ENCODE results near the gene RORC. TPM values are rescaled to one million over a fixed set of nuclear protein-coding genes. Genes with fewer than 3 reads are reported as not detected.

RORC gene
- total RNA-seq, 2 donors from 2014 or later = 9.1 to 10.3 TPM

DNA sequence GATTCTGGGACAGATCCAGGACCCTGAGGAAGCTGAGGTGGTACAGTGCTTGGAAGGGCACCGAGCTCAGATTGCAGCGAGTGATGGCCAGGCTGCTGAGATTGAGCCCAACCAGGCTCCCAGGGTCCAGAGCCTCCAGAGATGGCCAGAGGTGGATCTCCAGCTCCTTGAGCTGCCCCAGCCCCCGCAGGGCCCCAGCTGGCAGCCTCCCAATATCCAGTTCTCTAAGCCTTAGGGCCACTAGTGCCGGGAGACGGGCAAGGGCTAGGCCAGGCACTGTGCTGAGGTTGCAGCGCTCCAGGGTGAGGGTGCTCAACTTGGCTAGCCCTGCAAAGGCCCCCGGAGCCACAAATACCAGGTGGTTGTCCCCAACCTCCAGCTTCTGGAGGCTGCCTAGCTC, 29.8 kb downstream of the RORC start:
- no peak overlapping the region for H3K4me3 ChIP-seq
- H3K27ac ChIP-seq = no peak overlapping the region
- TF ChIP-seq, protein P1, sequence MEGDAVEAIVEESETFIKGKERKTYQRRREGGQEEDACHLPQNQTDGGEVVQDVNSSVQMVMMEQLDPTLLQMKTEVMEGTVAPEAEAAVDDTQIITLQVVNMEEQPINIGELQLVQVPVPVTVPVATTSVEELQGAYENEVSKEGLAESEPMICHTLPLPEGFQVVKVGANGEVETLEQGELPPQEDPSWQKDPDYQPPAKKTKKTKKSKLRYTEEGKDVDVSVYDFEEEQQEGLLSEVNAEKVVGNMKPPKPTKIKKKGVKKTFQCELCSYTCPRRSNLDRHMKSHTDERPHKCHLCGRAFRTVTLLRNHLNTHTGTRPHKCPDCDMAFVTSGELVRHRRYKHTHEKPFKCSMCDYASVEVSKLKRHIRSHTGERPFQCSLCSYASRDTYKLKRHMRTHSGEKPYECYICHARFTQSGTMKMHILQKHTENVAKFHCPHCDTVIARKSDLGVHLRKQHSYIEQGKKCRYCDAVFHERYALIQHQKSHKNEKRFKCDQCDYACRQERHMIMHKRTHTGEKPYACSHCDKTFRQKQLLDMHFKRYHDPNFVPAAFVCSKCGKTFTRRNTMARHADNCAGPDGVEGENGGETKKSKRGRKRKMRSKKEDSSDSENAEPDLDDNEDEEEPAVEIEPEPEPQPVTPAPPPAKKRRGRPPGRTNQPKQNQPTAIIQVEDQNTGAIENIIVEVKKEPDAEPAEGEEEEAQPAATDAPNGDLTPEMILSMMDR (IDR thresholded peaks at IDR 0.05) = no peak
- H3K9me3 ChIP-seq = no peaks in the 10 kb centered on the region
- H3K36me3 ChIP-seq = no peaks in the 10 kb centered on the region
- no peaks in the 10 kb centered on the region for H3K4me1 ChIP-seq
- H3K27me3 ChIP-seq = no peaks in the 10 kb centered on the region
- DNase-seq (ENCODE audit: low spot score) = no peak

DNA sequence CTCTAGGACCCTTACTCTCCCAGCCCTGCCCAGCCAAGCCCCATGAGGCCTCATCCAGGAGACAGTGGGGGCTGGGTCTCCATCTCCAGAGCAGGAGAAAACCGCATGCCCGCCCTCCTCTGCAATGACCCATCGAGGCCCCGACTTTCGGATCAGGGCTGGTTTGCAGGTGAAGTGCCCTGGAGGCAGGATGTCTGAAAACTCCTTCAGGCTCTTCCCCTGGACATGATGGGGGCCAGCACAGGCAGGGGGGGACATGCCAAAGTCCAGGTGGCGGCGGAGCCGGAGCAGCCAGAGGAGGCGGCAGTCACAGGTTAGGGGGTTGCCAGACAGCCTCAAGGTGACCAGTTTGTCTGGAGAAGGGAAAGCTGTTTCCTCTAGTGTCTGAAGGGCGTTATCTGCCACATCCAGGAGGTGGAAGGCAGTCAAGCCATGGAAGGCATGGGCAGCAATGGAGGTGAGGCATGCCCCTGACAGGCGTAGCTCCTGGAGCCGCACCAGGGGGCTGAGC, 30.2 kb downstream of the RORC start:
- no peak for DNase-seq (ENCODE audit: low spot score)
- no peak overlapping the region for H3K4me3 ChIP-seq
- no peaks in the 10 kb centered on the region for H3K27me3 ChIP-seq
- no peaks in the 10 kb centered on the region for H3K36me3 ChIP-seq
- no peaks in the 10 kb centered on the region for H3K4me1 ChIP-seq
- no peaks in the 10 kb centered on the region for H3K9me3 ChIP-seq
- TF ChIP-seq, protein P1 (IDR thresholded peaks at IDR 0.05) = no peak
- no peak overlapping the region for H3K27ac ChIP-seq

DNA sequence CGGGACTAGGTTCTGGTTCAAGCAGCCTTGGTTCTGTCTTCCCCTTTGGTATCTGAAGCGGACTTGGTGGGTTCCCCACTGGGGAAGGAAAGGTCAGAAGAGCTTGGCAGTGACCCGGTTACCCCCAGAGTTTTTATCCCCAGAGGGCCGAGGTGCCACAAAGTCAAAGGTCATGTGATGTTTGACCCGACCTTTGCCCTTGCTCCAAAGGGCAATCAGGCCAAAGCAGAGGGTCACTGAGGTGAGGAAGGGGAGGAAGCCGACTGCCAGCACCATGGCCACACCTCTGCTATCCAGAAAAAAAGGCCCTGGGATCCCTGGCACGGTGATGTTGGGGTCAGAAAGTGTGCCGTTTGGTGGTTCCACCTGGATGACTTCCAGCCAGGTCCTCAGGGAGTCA, 30.8 kb downstream of the RORC start:
- H3K27me3 ChIP-seq = no peaks in the 10 kb centered on the region
- H3K4me1 ChIP-seq = no peaks in the 10 kb centered on the region
- DNase-seq (ENCODE audit: low spot score) = no peak

DNA sequence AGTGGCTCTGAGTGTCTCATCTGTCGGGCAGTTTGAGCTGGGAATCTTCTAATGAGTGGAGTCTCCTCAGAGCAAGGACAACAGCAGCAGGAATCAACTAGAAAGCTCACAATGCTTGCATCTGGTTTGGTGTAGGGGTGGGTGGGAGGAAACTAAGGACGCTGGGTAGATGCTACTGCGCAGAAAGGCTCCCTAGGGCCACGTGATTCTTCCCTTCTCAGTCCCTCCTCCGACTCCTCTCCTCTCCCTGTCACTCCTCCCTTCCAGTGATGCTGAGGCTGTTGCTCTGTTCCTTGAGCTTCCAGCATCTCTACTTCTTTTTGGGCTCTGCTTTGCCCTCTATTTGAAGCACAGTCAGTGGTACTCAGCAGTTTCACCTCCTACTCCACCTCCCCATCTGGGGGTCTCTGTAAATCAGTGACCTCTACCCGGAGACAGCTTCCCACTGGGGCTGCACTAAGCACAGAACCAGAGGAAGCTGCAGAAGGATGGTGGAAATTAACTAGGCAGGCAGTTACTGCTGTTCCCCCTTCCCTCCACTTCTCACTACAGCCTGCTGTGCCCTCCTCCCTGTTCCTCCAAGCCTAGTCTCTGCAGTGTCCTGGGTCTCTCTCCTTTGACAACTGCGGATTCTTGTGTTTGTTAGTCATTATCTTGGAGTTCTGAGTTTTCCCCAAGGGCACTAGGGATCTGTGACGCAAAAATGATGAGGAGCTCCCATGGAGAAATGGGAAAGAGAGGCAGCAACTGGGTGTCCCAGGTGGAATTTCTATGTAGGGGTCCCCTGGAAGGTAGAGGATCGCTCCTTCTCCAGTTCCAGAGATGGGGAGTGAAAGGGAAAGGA, 32.2 kb downstream of the RORC start:
- Histone ChIP-seq H3K27me3 (no peaks in the 10 kb centered on the region), H3K9me3 (no peaks in the 10 kb centered on the region), H3K4me3 (no peak overlapping the region), H3K4me1 (no peaks in the 10 kb centered on the region), H3K36me3 (no peaks in the 10 kb centered on the region), H3K27ac (no peak overlapping the region)
- no peak for DNase-seq (ENCODE audit: low spot score)
- TF ChIP-seq, protein P1 (IDR thresholded peaks at IDR 0.05) = no peak

More for the DNA sequence above, 30.8 kb downstream of the RORC start:
- H3K4me3 ChIP-seq = no peak overlapping the region
- TF ChIP-seq, protein P1 (IDR thresholded peaks at IDR 0.05) = no peak
- no peaks in the 10 kb centered on the region for H3K9me3 ChIP-seq
- no peak overlapping the region for H3K27ac ChIP-seq
- no peaks in the 10 kb centered on the region for H3K36me3 ChIP-seq

DNA sequence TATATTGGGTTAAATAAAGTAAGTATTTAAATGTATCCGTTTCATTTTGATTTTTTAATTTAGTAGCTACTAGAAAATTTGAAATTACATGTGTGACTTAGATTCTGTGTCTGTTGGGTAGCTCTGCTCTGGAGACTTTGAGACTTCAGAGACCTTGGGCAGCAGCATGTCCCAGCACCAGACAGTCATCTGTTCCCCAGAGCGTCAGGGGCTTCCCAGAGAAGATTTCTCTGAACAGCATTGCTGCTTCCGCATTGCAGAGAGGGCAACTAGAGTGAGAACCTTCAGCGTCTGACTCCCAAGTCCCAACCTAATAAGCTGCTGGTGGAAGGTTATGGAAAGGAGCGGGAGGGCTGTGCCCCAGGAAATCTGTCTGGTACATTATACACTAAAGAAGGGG, 33.0 kb downstream of the RORC start:
- Histone ChIP-seq H3K27ac (no peak overlapping the region), H3K36me3 (no peaks in the 10 kb centered on the region), H3K4me1 (no peaks in the 10 kb centered on the region), H3K27me3 (no peaks in the 10 kb centered on the region), H3K9me3 (no peaks in the 10 kb centered on the region), H3K4me3 (no peak overlapping the region)
- DNase-seq (ENCODE audit: low spot score) = no peak
- TF ChIP-seq, protein P1 (IDR thresholded peaks at IDR 0.05) = no peak

Measured in right atrium auricular region (tissue), 2 donors.